Caco-2 (cell line): ENCODE results near the gene SLC25A36. TPM values are rescaled to one million over a fixed set of nuclear protein-coding genes. Genes with fewer than 3 reads are reported as not detected.

Experiments used
- Bru-seq: library from RNA; stranded (reverse); fragments of 400-500 nt; gene quantifications from one replicate; lab custom pipeline; 2021; lab: Mats Ljungman, UMichigan
- BruChase-seq, 2 experiments: library from RNA; stranded (reverse); fragments of 400-500 nt; gene quantifications; one replicate each; lab custom pipeline; 2021; lab: Mats Ljungman, UMichigan
- BruUV-seq: library from RNA; stranded (reverse); fragments of 400-500 nt; replicated peaks from 2 replicates; lab custom pipeline; 2021; lab: Mats Ljungman, UMichigan
- CTCF ChIA-PET: fragments of 300-600 bp; sonication (Branson Sonifier 250); formaldehyde crosslinking; loops from one replicate; lab custom pipeline; 2022; ENCODE audit warnings: antibody characterized with exemption; lab: Charles Lee
- POLR2A ChIA-PET: fragments of 300-600 bp; sonication (Branson Sonifier 250); formaldehyde crosslinking; loops from one replicate; lab custom pipeline; 2022; ENCODE audit warnings: antibody characterized with exemption; lab: Charles Lee
- DNase-seq, 2 experiments: peaks; one replicate each; pipeline versions ENCODE4 v3.0.0 to v3.0.0-alpha.2; 2020 to 2022
- H3K27me3 ChIP-seq: replicated peaks from 2 replicates; pipeline ENCODE4 v1.6.0; 2011; ENCODE audit warnings: low read length; ENCODE audit not compliant: control insufficient read depth, insufficient read depth
- H3K36me3 ChIP-seq: 2 replicates; pipeline ENCODE4 v1.5.1; 2011; ENCODE audit warnings: low read length; ENCODE audit not compliant: control insufficient read depth, insufficient read depth
- H3K4me1 ChIP-seq: fragments of 250-450 bp; sonication (Bioruptor Pico); 2 replicates; pipeline ENCODE4 v1.5.1; 2020; ENCODE audit warnings: mild to moderate bottlenecking
- H3K4me3 ChIP-seq: 2 replicates; pipeline ENCODE4 v1.5.1; 2011; ENCODE audit warnings: low read depth, mild to moderate bottlenecking, control low read depth, low read length
- H3K9me3 ChIP-seq: fragments of 250-450 bp; sonication (Bioruptor Pico); 2 replicates; pipeline ENCODE4 v1.5.1; 2020; ENCODE audit warnings: mild to moderate bottlenecking, moderate library complexity
- H3K27ac Mint-ChIP-seq: one replicate; pipeline ENCODE4 v1.8.0; 2022; ENCODE audit warnings: mixed read lengths; ENCODE audit not compliant: unreplicated experiment
- H3K27me3 Mint-ChIP-seq: one replicate; pipeline ENCODE4 v1.8.0; 2022; ENCODE audit warnings: mixed read lengths; ENCODE audit not compliant: insufficient read depth, unreplicated experiment
- H3K36me3 Mint-ChIP-seq: one replicate; pipeline ENCODE4 v1.8.0; 2022; ENCODE audit warnings: mild to moderate bottlenecking, mixed read lengths; ENCODE audit not compliant: insufficient read depth, unreplicated experiment
- H3K4me1 Mint-ChIP-seq: one replicate; pipeline ENCODE4 v1.8.0; 2022; ENCODE audit warnings: low read depth, mixed read lengths; ENCODE audit not compliant: unreplicated experiment
- H3K4me3 Mint-ChIP-seq: one replicate; pipeline ENCODE4 v1.8.0; 2022; ENCODE audit warnings: mild to moderate bottlenecking, moderate library complexity, mixed read lengths; ENCODE audit not compliant: unreplicated experiment
- H3K9me3 Mint-ChIP-seq: one replicate; pipeline ENCODE4 v1.8.0; 2022; ENCODE audit warnings: mixed read lengths; ENCODE audit not compliant: unreplicated experiment
- intact Hi-C: fragments of 100-400 bp; cut with micrococcal nuclease; formaldehyde crosslinking; loops from one replicate; pipeline ENCODE4 v1.10.0; 2022; ENCODE audit not compliant: unreplicated experiment
- long read RNA-seq: library from polyadenylated mRNA; stranded (forward); transcript quantifications from one replicate; pipeline ENCODE4 v2.0.0, GENCODE V29; 2022
- total RNA-seq: library from RNA; stranded (reverse); gene quantifications from 2 replicates; pipeline ENCODE4 v1.2.3, GENCODE V29; 2022
- TF ChIP-seq, protein P1 (sequence below), 2 experiments: fragments of 200-600 bp in 1 of 2; IDR thresholded peaks; 1 replicate in 1 of 2; 2 replicates in 1 of 2; pipeline versions ENCODE4 v1.5.1 to v1.8.0; 2011 to 2022; ENCODE audit warnings: antibody characterized with exemption in 1 of 2, control low read depth in 1 of 2, inconsistent platforms in 1 of 2, low read depth in 1 of 2, low read length in 1 of 2, mild to moderate bottlenecking in 1 of 2, moderate library complexity in 1 of 2; ENCODE audit not compliant: insufficient read depth in 1 of 2, severe bottlenecking in 1 of 2, unreplicated experiment in 1 of 2

Gene SLC25A36, protein sequence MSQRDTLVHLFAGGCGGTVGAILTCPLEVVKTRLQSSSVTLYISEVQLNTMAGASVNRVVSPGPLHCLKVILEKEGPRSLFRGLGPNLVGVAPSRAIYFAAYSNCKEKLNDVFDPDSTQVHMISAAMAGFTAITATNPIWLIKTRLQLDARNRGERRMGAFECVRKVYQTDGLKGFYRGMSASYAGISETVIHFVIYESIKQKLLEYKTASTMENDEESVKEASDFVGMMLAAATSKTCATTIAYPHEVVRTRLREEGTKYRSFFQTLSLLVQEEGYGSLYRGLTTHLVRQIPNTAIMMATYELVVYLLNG
- total RNA-seq (150 and 167 TPM in 2 replicates), Bru-seq, nascent RNA (percentile 98 among the genes with signal in this experiment), BruChase-seq, experiment 1, labeled RNA remaining after a 2-hour chase (percentile 98 among the genes with signal in this experiment), BruChase-seq, experiment 2, labeled RNA remaining after a 6-hour chase (percentile 94 among the genes with signal in this experiment)
- long read RNA-seq, full-length matches to known transcripts, result 37 of 220 reads
- long read RNA-seq, partial matches to known transcripts, result 120 of 220 reads
- long read RNA-seq, other reads (novel, unspliced or antisense), result 63 of 220 reads

- no peaks in the 10 kb centered on the region for H3K36me3 ChIP-seq
- peaks cover under 1% of the 10 kb centered on the region for H3K9me3 Mint-ChIP-seq
- H3K36me3 Mint-ChIP-seq, result peaks cover 28% of the 10 kb centered on the region
- CTCF ChIA-PET, result interaction anchor here (2.4 kb wide), 1 partner anchor 19 kb away, joined by 7 read pairs; no protein-coding TSS in a partner anchor
- TF ChIP-seq, protein P1, sequence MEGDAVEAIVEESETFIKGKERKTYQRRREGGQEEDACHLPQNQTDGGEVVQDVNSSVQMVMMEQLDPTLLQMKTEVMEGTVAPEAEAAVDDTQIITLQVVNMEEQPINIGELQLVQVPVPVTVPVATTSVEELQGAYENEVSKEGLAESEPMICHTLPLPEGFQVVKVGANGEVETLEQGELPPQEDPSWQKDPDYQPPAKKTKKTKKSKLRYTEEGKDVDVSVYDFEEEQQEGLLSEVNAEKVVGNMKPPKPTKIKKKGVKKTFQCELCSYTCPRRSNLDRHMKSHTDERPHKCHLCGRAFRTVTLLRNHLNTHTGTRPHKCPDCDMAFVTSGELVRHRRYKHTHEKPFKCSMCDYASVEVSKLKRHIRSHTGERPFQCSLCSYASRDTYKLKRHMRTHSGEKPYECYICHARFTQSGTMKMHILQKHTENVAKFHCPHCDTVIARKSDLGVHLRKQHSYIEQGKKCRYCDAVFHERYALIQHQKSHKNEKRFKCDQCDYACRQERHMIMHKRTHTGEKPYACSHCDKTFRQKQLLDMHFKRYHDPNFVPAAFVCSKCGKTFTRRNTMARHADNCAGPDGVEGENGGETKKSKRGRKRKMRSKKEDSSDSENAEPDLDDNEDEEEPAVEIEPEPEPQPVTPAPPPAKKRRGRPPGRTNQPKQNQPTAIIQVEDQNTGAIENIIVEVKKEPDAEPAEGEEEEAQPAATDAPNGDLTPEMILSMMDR (IDR thresholded peaks at IDR 0.05; ENCODE audit: insufficient read depth in 1 of 2, low read depth in 1 of 2, low read length in 1 of 2, severe bottlenecking in 1 of 2, unreplicated experiment in 1 of 2), result no peak
- H3K27me3 ChIP-seq, result no peaks in the 10 kb centered on the region
- peak within 1 kb of the TSS; percentile 97 for H3K27ac Mint-ChIP-seq
- H3K4me1 ChIP-seq, result peaks cover 30% of the 10 kb centered on the region
- H3K4me3 Mint-ChIP-seq, result peak within 1 kb of the TSS; percentile 89
- peak; percentile 98 for DNase-seq
- H3K4me1 Mint-ChIP-seq, result peaks cover 9% of the 10 kb centered on the region
- no peaks in the 10 kb centered on the region for H3K9me3 ChIP-seq
- peak within 1 kb of the TSS; percentile 94 for H3K4me3 ChIP-seq
- H3K27me3 Mint-ChIP-seq, result no peaks in the 10 kb centered on the region
- POLR2A ChIA-PET, result interaction anchor here (0.6 to 2.1 kb wide), 4 partner anchors 8 to 290 kb away, joined by 3 to 22 read pairs (median 8); partner anchors contain the start of gene PXYLP1
- intact Hi-C loops, result loop anchor here (1.0 to 2.0 kb wide), 3 partner anchors 16 to 31 kb away; no protein-coding TSS in a partner anchor
- no TSS peak for BruUV-seq
Measured at GRCh38 chr3:140941434-140942220, at the start of gene SLC25A36. SLC25A36 (plus strand) TSS chr3:140941836; CDS start chr3:140942055, 219 bp downstream.

GRCh38 chr3:140896997-140897396 is 44.6 kb upstream of the SLC25A36 start:
- Histone ChIP-seq H3K9me3 (no peaks in the 10 kb centered on the region; the same call in 1 of the 2 replicates), H3K36me3 (no peaks in the 10 kb centered on the region), H3K27me3 (no peaks in the 10 kb centered on the region), H3K4me1 (no peaks in the 10 kb centered on the region), H3K4me3 (no peak overlapping the region)
- no TSS peak for BruUV-seq
- POLR2A ChIA-PET, result no interaction called here
- Mint-ChIP-seq H3K9me3 (no peaks in the 10 kb centered on the region), H3K27me3 (peaks cover 17% of the 10 kb centered on the region), H3K4me3 (no peak overlapping the region), H3K27ac (no peak overlapping the region), H3K4me1 (no peaks in the 10 kb centered on the region), H3K36me3 (no peaks in the 10 kb centered on the region)
- TF ChIP-seq, protein P1 (IDR thresholded peaks at IDR 0.05; ENCODE audit: insufficient read depth in 1 of 2, low read depth in 1 of 2, low read length in 1 of 2, severe bottlenecking in 1 of 2, unreplicated experiment in 1 of 2), result no peak
- DNase-seq, result no peak
- intact Hi-C loops, result no loop called here
- CTCF ChIA-PET, result interaction anchor here (1.0 kb wide), 1 partner anchor 103 kb away, joined by 3 read pairs; no protein-coding TSS in a partner anchor
